ENCODE data around the gene TUBGCP3. TPM values are rescaled to one million over a fixed set of nuclear protein-coding genes. Genes with fewer than 3 reads are reported as not detected.

Gene TUBGCP3
- total and polyA plus RNA-seq, 2 donors (not counting 1 experiment from before 2014, with no cell fraction given): 30.6 to 65.1 TPM

- Histone ChIP-seq H3K27ac (ENCODE audit: low read length in 2 of 2) (no peak overlapping the region), H3K79me2 (ENCODE audit: control insufficient read depth, insufficient read depth, low read length) (no peaks in the 10 kb centered on the region), H3K4me1 (ENCODE audit: control insufficient read depth in 2 of 2, insufficient read depth in 2 of 2, low read length in 2 of 2) (no peaks in the 10 kb centered on the region), H3K9ac (ENCODE audit: low read length) (no peak overlapping the region), H2AFZ (ENCODE audit: insufficient read depth, low read depth, low read length, poor library complexity, severe bottlenecking) (no peak overlapping the region), H3K9me3 (ENCODE audit: control extremely low read depth in 1 of 3, control insufficient read depth in 2 of 3, insufficient read depth in 1 of 3, low read length in 2 of 3) (no peaks in the 10 kb centered on the region), H4K20me1 (ENCODE audit: control insufficient read depth, insufficient read depth, low read length, poor library complexity, severe bottlenecking) (no peaks in the 10 kb centered on the region), H3K36me3 (replicated peaks in 1 of 2; ENCODE audit: control extremely low read depth in 1 of 2, control insufficient read depth in 1 of 2, extremely low read depth in 1 of 2, insufficient read depth in 2 of 2, low read length in 1 of 2) (peaks cover 0 to 3% of the 10 kb centered on the region in 2 experiments), H3K27me3 (replicated peaks in 1 of 4; ENCODE audit: control extremely low read depth in 1 of 4, control insufficient read depth in 3 of 4, insufficient read depth in 4 of 4, low read length in 3 of 4) (no peaks in the 10 kb centered on the region), H3K4me3 (ENCODE audit: control extremely low read depth in 1 of 5, extremely low read depth in 1 of 5, insufficient read depth in 1 of 5, low read depth in 2 of 5, low read length in 4 of 5) (no peak overlapping the region), H3K4me2 (replicated peaks; ENCODE audit: low read depth, low read length, poor library complexity, severe bottlenecking) (no peak overlapping the region)
- Mint-ChIP-seq H3K9me3 (ENCODE audit: insufficient read depth) (no peaks in the 10 kb centered on the region), H3K27me3 (no peaks in the 10 kb centered on the region), H3K27ac (no peak overlapping the region), H3K4me1 (no peaks in the 10 kb centered on the region), H3K4me3 (no peak overlapping the region)
- CTCF ChIA-PET: no interaction called here
- POLR2A ChIA-PET: no interaction called here
- 87% methylated on average over 10 of the region's 13 CpGs for WGBS (ENCODE audit: insufficient coverage)
- intact Hi-C loops (cut with micrococcal nuclease): no loop called here
- TF ChIP-seq CTCF (IDR thresholded peaks at IDR 0.05): no peak
- TF ChIP-seq EZH2 (IDR thresholded peaks at IDR 0.05; ENCODE audit: borderline replicate concordance, insufficient read depth, low read depth, low read length, poor library complexity, severe bottlenecking): no peak
- DNase-seq: no peak
- no peak for ATAC-seq (ENCODE audit: low read depth)
Observed at GRCh38 chr13:112532837-112533745, 54.9 kb downstream of the TUBGCP3 start.

- WGBS (ENCODE audit: insufficient coverage): 100% methylated on average over 4 of the region's 12 CpGs
- CTCF ChIA-PET: no interaction called here
- H3K9ac ChIP-seq (ENCODE audit: low read length): no peak overlapping the region
- ATAC-seq (ENCODE audit: low read depth): no peak
- no peaks in the 10 kb centered on the region for H3K4me1 Mint-ChIP-seq
- H3K27ac ChIP-seq (ENCODE audit: low read length in 2 of 2): no peak overlapping the region
- H3K9me3 Mint-ChIP-seq (ENCODE audit: insufficient read depth): no peaks in the 10 kb centered on the region
- H3K4me3 Mint-ChIP-seq: no peak overlapping the region
- no peaks in the 10 kb centered on the region for H3K27me3 ChIP-seq (replicated peaks in 1 of 4; ENCODE audit: control extremely low read depth in 1 of 4, control insufficient read depth in 3 of 4, insufficient read depth in 4 of 4, low read length in 3 of 4)
- H3K36me3 ChIP-seq (replicated peaks in 1 of 2; ENCODE audit: control extremely low read depth in 1 of 2, control insufficient read depth in 1 of 2, extremely low read depth in 1 of 2, insufficient read depth in 2 of 2, low read length in 1 of 2): peaks cover 0 to 5% of the 10 kb centered on the region in 2 experiments
- H4K20me1 ChIP-seq (ENCODE audit: control insufficient read depth, insufficient read depth, low read length, poor library complexity, severe bottlenecking): no peaks in the 10 kb centered on the region
- peaks cover 3% of the 10 kb centered on the region for H3K79me2 ChIP-seq (ENCODE audit: control insufficient read depth, insufficient read depth, low read length)
- no peaks in the 10 kb centered on the region for H3K4me1 ChIP-seq (ENCODE audit: control insufficient read depth in 2 of 2, insufficient read depth in 2 of 2, low read length in 2 of 2)
- POLR2A ChIA-PET: no interaction called here
- H3K4me2 ChIP-seq (replicated peaks; ENCODE audit: low read depth, low read length, poor library complexity, severe bottlenecking): no peak overlapping the region
- H3K9me3 ChIP-seq (ENCODE audit: control extremely low read depth in 1 of 3, control insufficient read depth in 2 of 3, insufficient read depth in 1 of 3, low read length in 2 of 3): no peaks in the 10 kb centered on the region
- intact Hi-C loops (cut with micrococcal nuclease): no loop called here
- H3K27ac Mint-ChIP-seq: no peak overlapping the region
- no peak overlapping the region for H3K4me3 ChIP-seq (ENCODE audit: control extremely low read depth in 1 of 5, extremely low read depth in 1 of 5, insufficient read depth in 1 of 5, low read depth in 2 of 5, low read length in 4 of 5)
- TF ChIP-seq CTCF (IDR thresholded peaks at IDR 0.05) (no peak), EZH2 (IDR thresholded peaks at IDR 0.05; ENCODE audit: borderline replicate concordance, insufficient read depth, low read depth, low read length, poor library complexity, severe bottlenecking) (no peak)
- DNase-seq: no peak
- no peaks in the 10 kb centered on the region for H3K27me3 Mint-ChIP-seq
- H2AFZ ChIP-seq (ENCODE audit: insufficient read depth, low read depth, low read length, poor library complexity, severe bottlenecking): no peak overlapping the region
Observed at GRCh38 chr13:112531263-112531794, 56.6 kb downstream of the TUBGCP3 start.

Measured in B cell (primary cell).